ENCODE measurements around the gene TGFBRAP1.

- TF ChIP-seq CTCF (conservative IDR thresholded peaks at IDR 0.05; ENCODE audit: low read depth, low read length) (no peak), EZH2 (IDR thresholded peaks at IDR 0.05; ENCODE audit: borderline replicate concordance, low read depth, low read length, poor library complexity, severe bottlenecking) (no peak)
These were observed 49.4 kb upstream of the TGFBRAP1 start for GRCh38 chr2:105378921-105379383.
